ENCODE data around the gene IPO13. TPM values are rescaled to one million over a fixed set of nuclear protein-coding genes. Genes with fewer than 3 reads are reported as not detected.

Gene IPO13
- total RNA-seq, 2 donors from 2014 or later = 10.4 to 29.3 TPM

DNA sequence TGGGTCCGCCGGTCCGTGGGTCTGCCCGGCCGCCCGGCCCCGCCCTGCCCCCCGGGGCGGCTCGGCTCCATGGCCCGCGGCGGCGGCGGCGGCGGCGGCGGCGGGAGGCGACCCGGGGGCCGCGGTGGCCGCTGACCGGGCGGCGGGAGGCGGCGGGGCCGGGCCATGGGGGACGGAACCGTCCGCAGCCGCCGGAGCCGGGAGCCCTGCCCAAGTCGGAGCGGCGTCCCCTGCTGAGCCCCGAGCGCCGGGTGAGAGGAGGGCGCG is 32.4 kb downstream of the IPO13 start:
- no peak for DNase-seq
- no peaks in the 10 kb centered on the region for H3K9me3 ChIP-seq
- ATAC-seq = no peak
- H3K27ac ChIP-seq = peak overlapping the region; percentile 73 to 83 (median 77)
- peaks cover 0 to 4% of the 10 kb centered on the region in 2 donors for H3K36me3 ChIP-seq (replicated peaks in 1 of 2; ENCODE audit: insufficient read depth in 1 of 2, low read depth in 2 of 2)
- intact Hi-C loops (cut with DNase I) = no loop called here
- TF ChIP-seq, protein P1, sequence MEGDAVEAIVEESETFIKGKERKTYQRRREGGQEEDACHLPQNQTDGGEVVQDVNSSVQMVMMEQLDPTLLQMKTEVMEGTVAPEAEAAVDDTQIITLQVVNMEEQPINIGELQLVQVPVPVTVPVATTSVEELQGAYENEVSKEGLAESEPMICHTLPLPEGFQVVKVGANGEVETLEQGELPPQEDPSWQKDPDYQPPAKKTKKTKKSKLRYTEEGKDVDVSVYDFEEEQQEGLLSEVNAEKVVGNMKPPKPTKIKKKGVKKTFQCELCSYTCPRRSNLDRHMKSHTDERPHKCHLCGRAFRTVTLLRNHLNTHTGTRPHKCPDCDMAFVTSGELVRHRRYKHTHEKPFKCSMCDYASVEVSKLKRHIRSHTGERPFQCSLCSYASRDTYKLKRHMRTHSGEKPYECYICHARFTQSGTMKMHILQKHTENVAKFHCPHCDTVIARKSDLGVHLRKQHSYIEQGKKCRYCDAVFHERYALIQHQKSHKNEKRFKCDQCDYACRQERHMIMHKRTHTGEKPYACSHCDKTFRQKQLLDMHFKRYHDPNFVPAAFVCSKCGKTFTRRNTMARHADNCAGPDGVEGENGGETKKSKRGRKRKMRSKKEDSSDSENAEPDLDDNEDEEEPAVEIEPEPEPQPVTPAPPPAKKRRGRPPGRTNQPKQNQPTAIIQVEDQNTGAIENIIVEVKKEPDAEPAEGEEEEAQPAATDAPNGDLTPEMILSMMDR (IDR thresholded peaks at IDR 0.05) = no peak
- no peak for TF ChIP-seq POLR2A (IDR thresholded peaks at IDR 0.05)
- no peaks in the 10 kb centered on the region for H3K27me3 ChIP-seq
- H3K4me3 ChIP-seq = peak overlapping the region; percentile 52 to 66
- H3K4me1 ChIP-seq = peaks cover 54% of the 10 kb centered on the region
- WGBS, 2 donors = 0% methylated on average over 42 of the region's 45 CpGs; no CpG with 5 or more reads in 1 of the 2 donors

DNA sequence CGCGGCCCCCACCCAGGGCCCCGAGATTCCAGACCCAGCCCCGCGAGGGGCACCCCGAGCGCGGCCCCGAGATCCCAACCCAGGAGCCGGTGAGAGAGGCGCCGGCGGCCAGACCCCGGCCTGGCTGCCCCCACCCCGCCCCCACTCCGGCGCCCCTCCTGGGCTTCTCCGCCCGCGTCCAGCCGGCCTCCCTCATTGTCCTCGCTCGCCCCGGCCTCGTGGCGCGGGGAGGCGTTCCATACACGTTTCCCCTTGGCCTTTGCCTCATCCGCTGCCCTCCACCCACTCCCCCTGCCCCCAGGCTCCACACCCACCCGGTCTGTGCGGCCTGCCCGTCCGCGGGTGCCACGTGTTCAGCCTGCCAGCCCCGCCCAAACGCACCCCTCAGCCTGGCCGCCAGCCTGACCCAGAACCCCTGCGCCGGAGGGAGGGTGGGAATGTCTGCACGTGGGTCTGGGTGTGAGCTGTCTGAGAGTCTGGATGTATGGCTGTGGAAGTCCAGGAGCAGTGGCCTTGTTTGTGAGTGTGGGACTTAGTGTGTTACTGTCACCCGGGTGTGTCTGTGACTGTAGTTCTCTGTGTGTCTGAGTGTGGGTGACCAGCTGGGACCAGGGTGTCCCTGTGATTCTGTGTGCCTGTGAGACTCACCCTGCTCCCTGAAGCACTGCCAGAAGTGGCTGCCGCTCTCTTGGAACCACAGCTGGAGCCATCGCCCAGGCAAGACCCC is 32.9 kb downstream of the IPO13 start:
- H3K36me3 ChIP-seq (replicated peaks in 1 of 2; ENCODE audit: insufficient read depth in 1 of 2, low read depth in 2 of 2) = peaks cover 0 to 4% of the 10 kb centered on the region in 2 donors
- peak overlapping the region; percentile 52 to 66 for H3K4me3 ChIP-seq
- H3K9me3 ChIP-seq = no peaks in the 10 kb centered on the region
- TF ChIP-seq, protein P1 (IDR thresholded peaks at IDR 0.05) = no peak
- TF ChIP-seq POLR2A (IDR thresholded peaks at IDR 0.05) = peak in 2 of 3 donors; percentile 20 to 40
- H3K4me1 ChIP-seq = peaks cover 53% of the 10 kb centered on the region
- ATAC-seq = peak; percentile 52
- H3K27me3 ChIP-seq = no peaks in the 10 kb centered on the region
- peak overlapping the region; percentile 73 to 83 (median 77) for H3K27ac ChIP-seq
- DNase-seq = peak; percentile 71 to 88 (median 79)
- intact Hi-C loops (cut with DNase I) = no loop called here
- 3 to 10% methylated on average over 4 to 25 of the region's 45 CpGs for WGBS, 2 donors

DNA sequence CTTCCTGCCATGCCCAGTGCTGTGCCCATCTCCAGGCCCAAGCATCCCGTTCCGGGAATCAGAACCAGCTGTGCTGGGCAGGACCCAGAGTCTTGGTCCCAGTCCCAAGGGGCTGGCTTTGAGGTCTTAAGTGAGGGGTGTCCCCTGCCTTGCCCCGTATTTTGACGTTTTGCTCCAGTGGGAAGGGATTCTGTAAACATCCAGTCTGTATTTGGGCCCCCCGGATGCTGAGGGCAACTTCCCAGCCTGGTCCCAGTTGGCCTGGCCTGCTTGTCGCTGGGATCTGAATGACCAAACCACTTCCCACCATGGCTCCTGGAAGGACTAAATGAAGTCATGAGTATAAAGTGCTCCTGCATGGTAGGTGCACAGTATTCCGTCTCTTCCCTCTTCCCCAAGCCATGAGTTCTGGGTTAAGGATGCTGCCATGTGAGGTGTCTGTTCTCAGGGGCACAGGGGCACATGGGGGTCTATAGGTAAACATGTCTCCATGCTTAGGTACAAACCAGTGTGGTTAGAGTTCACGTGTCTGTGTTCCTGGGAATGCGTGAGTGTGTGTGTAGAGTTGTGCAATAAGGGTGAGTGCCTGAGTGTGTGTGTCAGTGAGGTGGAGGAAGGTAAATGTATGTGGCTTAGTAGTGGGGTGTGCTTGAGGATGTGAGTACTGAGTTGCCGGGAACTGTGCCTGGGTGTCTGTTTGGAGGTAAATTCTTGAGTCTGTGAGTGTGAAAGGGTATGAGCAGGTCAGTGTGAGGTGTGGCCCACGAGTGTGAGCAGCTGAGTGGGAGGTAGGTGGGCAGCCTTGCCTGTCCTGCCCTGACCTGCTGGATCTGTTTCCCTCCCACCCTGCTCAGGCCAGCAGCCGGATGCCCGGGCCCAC is 33.7 kb downstream of the IPO13 start:
- intact Hi-C loops (cut with DNase I) = no loop called here
- Histone ChIP-seq H3K4me1 (peaks cover 52% of the 10 kb centered on the region), H3K27me3 (no peaks in the 10 kb centered on the region), H3K9me3 (no peaks in the 10 kb centered on the region), H3K4me3 (peak overlapping the region in 1 of 2 donors; percentile 52), H3K36me3 (replicated peaks in 1 of 2; ENCODE audit: insufficient read depth in 1 of 2, low read depth in 2 of 2) (peaks cover 0 to 6% of the 10 kb centered on the region in 2 donors), H3K27ac (peak overlapping the region; percentile 73 to 83 (median 77))
- DNase-seq = no peak
- WGBS, 2 donors = 29 to 39% methylated on average over 6 to 13 of the region's 13 CpGs
- no peak for TF ChIP-seq POLR2A (IDR thresholded peaks at IDR 0.05)
- TF ChIP-seq, protein P1 (IDR thresholded peaks at IDR 0.05) = no peak
- no peak for ATAC-seq

DNA sequence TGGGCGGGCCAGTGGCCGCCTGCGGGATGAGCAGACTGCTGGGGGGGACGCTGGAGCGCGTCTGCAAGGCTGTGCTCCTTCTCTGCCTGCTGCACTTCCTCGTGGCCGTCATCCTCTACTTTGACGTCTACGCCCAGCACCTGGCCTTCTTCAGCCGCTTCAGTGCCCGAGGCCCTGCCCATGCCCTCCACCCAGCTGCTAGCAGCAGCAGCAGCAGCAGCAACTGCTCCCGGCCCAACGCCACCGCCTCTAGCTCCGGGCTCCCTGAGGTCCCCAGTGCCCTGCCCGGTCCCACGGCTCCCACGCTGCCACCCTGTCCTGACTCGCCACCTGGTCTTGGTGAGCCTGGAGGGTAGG is 34.4 kb downstream of the IPO13 start:
- intact Hi-C loops (cut with DNase I) = no loop called here
- Histone ChIP-seq H3K9me3 (no peaks in the 10 kb centered on the region), H3K27ac (peak overlapping the region in 3 of 4 donors; percentile 73 to 78 (median 76)), H3K36me3 (replicated peaks in 1 of 2; ENCODE audit: insufficient read depth in 1 of 2, low read depth in 2 of 2) (peaks cover 0 to 6% of the 10 kb centered on the region in 2 donors), H3K4me3 (no peak overlapping the region), H3K4me1 (peaks cover 46% of the 10 kb centered on the region), H3K27me3 (no peaks in the 10 kb centered on the region)
- TF ChIP-seq, protein P1 (IDR thresholded peaks at IDR 0.05) = no peak
- TF ChIP-seq POLR2A (IDR thresholded peaks at IDR 0.05) = peak; percentile 35 to 46 (median 41)
- ATAC-seq (peak; percentile 6), DNase-seq (peak; percentile 50 to 70 (median 64))
- WGBS, 2 donors = 46% methylated on average over 20 of the region's 20 CpGs; no CpG with 5 or more reads in 1 of the 2 donors
